Keratinocyte (primary cell): Measurements from ENCODE around the gene ACAN. TPM values are rescaled to one million over a fixed set of nuclear protein-coding genes. Genes with fewer than 3 reads are reported as not detected.

Experiments
- DNase-seq: peaks from one replicate; pipeline ENCODE4 v3.0.0-alpha.2; 2011; ENCODE audit warnings: low read depth, missing footprints, low spot score
- FAIRE-seq: peaks from 2 replicates; lab custom pipeline; 2011; peaks lifted over from hg19 to GRCh38; lab: Jason Lieb, UNC
- H2AFZ ChIP-seq: 2 replicates; pipeline ENCODE4 v1.6.0; 2012; ENCODE audit warnings: low read length, control low read depth, inconsistent platforms; ENCODE audit not compliant: control insufficient read depth
- H3K27ac ChIP-seq: 2 replicates; pipeline ENCODE4 v1.5.1; 2011; ENCODE audit warnings: low read length; ENCODE audit not compliant: control insufficient read depth, insufficient read depth
- H3K27me3 ChIP-seq: 3 replicates; pipeline ENCODE4 v1.6.0; 2011; ENCODE audit warnings: low read length; ENCODE audit not compliant: control insufficient read depth, insufficient read depth; ENCODE audit errors: extremely low read depth
- H3K36me3 ChIP-seq, 2 experiments: 2 replicates in 1 of 2; 3 replicates in 1 of 2; pipeline ENCODE4 v1.5.1; 2011; ENCODE audit warnings: low read length in 2 of 2, mild to moderate bottlenecking in 1 of 2; ENCODE audit not compliant: control insufficient read depth in 2 of 2, insufficient read depth in 2 of 2; ENCODE audit errors: extremely low read depth in 1 of 2
- H3K4me1 ChIP-seq: 3 replicates; pipeline ENCODE4 v1.5.1; 2011; ENCODE audit warnings: low read length; ENCODE audit not compliant: control insufficient read depth, insufficient read depth; ENCODE audit errors: extremely low read depth
- H3K4me2 ChIP-seq: 3 replicates; pipeline ENCODE4 v1.6.0; 2011; ENCODE audit warnings: low read depth, low read length; ENCODE audit not compliant: control insufficient read depth, insufficient read depth; ENCODE audit errors: extremely low read depth
- H3K4me3 ChIP-seq, 3 experiments: fragments of 200-600 bp in 1 of 3; sonication (generic) in 1 of 3; 2 replicates in 2 of 3; 3 replicates in 1 of 3; pipeline ENCODE4 v1.5.1; 2011 to 2016; ENCODE audit warnings: low read length in 3 of 3, mild to moderate bottlenecking in 3 of 3, control low read depth in 2 of 3, inconsistent platforms in 1 of 3, low read depth in 1 of 3, mixed read lengths in 1 of 3, mixed run types in 1 of 3, moderate library complexity in 1 of 3; ENCODE audit not compliant: control insufficient read depth in 2 of 3, insufficient read depth in 2 of 3; ENCODE audit errors: extremely low read depth in 1 of 3
- H3K79me2 ChIP-seq: 2 replicates; pipeline ENCODE4 v1.6.0; 2012; ENCODE audit warnings: low read length; ENCODE audit not compliant: control insufficient read depth, insufficient read depth
- H3K9ac ChIP-seq: 3 replicates; pipeline ENCODE4 v1.6.0; 2011; ENCODE audit warnings: low read length; ENCODE audit not compliant: control insufficient read depth, insufficient read depth; ENCODE audit errors: extremely low read depth
- H3K9me1 ChIP-seq: 3 replicates; pipeline ENCODE4 v1.6.0; 2011; ENCODE audit warnings: low read length; ENCODE audit not compliant: control insufficient read depth, insufficient read depth; ENCODE audit errors: extremely low read depth
- H3K9me3 ChIP-seq: 2 replicates; pipeline ENCODE4 v1.5.1; 2012; ENCODE audit warnings: low read depth, low read length; ENCODE audit not compliant: control insufficient read depth
- H4K20me1 ChIP-seq: 3 replicates; pipeline ENCODE4 v1.6.0; 2011; ENCODE audit warnings: low read length; ENCODE audit not compliant: control insufficient read depth, insufficient read depth; ENCODE audit errors: extremely low read depth
- CTCF ChIP-seq, 3 experiments: IDR thresholded peaks in 1 of 3; conservative IDR thresholded peaks in 1 of 3; optimal IDR thresholded peaks in 1 of 3; 2 replicates in 2 of 3; 3 replicates in 1 of 3; pipeline versions ENCODE3 to v1.5.1; 2011; ENCODE audit warnings: low read length in 3 of 3, mild to moderate bottlenecking in 3 of 3, moderate library complexity in 2 of 3, control low read depth in 1 of 3, inconsistent platforms in 1 of 3; ENCODE audit not compliant: insufficient read depth in 2 of 3; ENCODE audit errors: extremely low read depth in 1 of 3
- EZH2 ChIP-seq: IDR thresholded peaks from one replicate; pipeline ENCODE4 v1.6.1; 2012; ENCODE audit warnings: inconsistent platforms, mild to moderate bottlenecking, low read length, moderate library complexity
- dilution Hi-C: fragments of 300-500 bp; cut with MboI; formaldehyde crosslinking; loops from one replicate; pipeline ENCODE4 v1.7.0; 2020; ENCODE audit warnings: low sequenced_read_pairs; ENCODE audit not compliant: extremely low pct_ligation_motif_present
- polyA plus RNA-seq, 5 experiments: library from polyadenylated mRNA; depleted of rRNA in 3 of 5; stranded (reverse) in 3 of 5; stranded (forward) in 1 of 5; unstranded in 1 of 5; fragments of >200 nt; gene quantifications; 1 replicate in 1 of 5; 2 replicates in 3 of 5; 3 replicates in 1 of 5; pipeline versions ENCODE4 v1.2.1 to v1.2.3, GENCODE V29; 2011 to 2012; ENCODE audit warnings: missing spikeins in 2 of 5, low read depth in 1 of 5, low replicate concordance in 1 of 5

Gene ACAN
- polyA plus RNA-seq, 1 donor (not counting 4 experiments of a cell fraction or from before 2014, with no cell fraction given): not detected

- H3K4me1 ChIP-seq: no peaks in the 10 kb centered on the region
- H3K27me3 ChIP-seq: peaks cover 3% of the 10 kb centered on the region
- dilution Hi-C loops: no loop called here
- no peak overlapping the region for H3K4me2 ChIP-seq
- DNase-seq (peak; percentile 5), FAIRE-seq (peak; percentile 36)
- no peak overlapping the region for H3K27ac ChIP-seq
- H3K9me3 ChIP-seq: peaks cover 2% of the 10 kb centered on the region
- no peak for TF ChIP-seq CTCF (optimal IDR thresholded peaks at IDR 0.05 in 1 of 3, IDR thresholded peaks at IDR 0.05 in 1 of 3, conservative IDR thresholded peaks at IDR 0.05 in 1 of 3; ENCODE audit: extremely low read depth in 1 of 3, insufficient read depth in 2 of 3, low read length in 3 of 3)
- H3K4me3 ChIP-seq: no peak overlapping the region
- H3K9me1 ChIP-seq: no peaks in the 10 kb centered on the region
- H4K20me1 ChIP-seq: no peaks in the 10 kb centered on the region
- H2AFZ ChIP-seq: no peak overlapping the region
- H3K79me2 ChIP-seq: no peaks in the 10 kb centered on the region
- no peak overlapping the region for H3K9ac ChIP-seq
- no peaks in the 10 kb centered on the region for H3K36me3 ChIP-seq
These were observed 62.4 kb downstream of the ACAN start for GRCh38 chr15:88865498-88866099.

GRCh38 chr15:88866295-88866881 is 63.2 kb downstream of the ACAN start:
- FAIRE-seq: no peak
- Histone ChIP-seq H3K4me3 (no peak overlapping the region), H4K20me1 (no peaks in the 10 kb centered on the region), H2AFZ (no peak overlapping the region), H3K9me3 (peaks cover 2% of the 10 kb centered on the region), H3K79me2 (no peaks in the 10 kb centered on the region), H3K4me2 (no peak overlapping the region), H3K27ac (no peak overlapping the region), H3K4me1 (no peaks in the 10 kb centered on the region), H3K9me1 (no peaks in the 10 kb centered on the region), H3K27me3 (peaks cover 3% of the 10 kb centered on the region), H3K9ac (no peak overlapping the region), H3K36me3 (no peaks in the 10 kb centered on the region)
- DNase-seq: no peak
- TF ChIP-seq CTCF (optimal IDR thresholded peaks at IDR 0.05 in 1 of 3, IDR thresholded peaks at IDR 0.05 in 1 of 3, conservative IDR thresholded peaks at IDR 0.05 in 1 of 3; ENCODE audit: extremely low read depth in 1 of 3, insufficient read depth in 2 of 3, low read length in 3 of 3): no peak
- TF ChIP-seq EZH2: no peak
- dilution Hi-C loops: no loop called here
